CD14-positive monocyte (primary cell): ENCODE measurements around the gene AEBP2. TPM values are rescaled to one million over a fixed set of nuclear protein-coding genes. Genes with fewer than 3 reads are reported as not detected.
"Not testable (repeated sequence)": the region's sequence is repeated elsewhere in the genome, so short reads cannot be mapped to it uniquely, and the experiment has no call there.

Experiments used
- DNase-seq, 3 donors: peaks; one replicate each; pipeline ENCODE4 v3.0.0-alpha.2; 2011 to 2022
- H2AFZ ChIP-seq: 2 replicates; pipeline ENCODE4 v1.6.0; 2012; ENCODE audit warnings: mild to moderate bottlenecking, low read depth, low read length, inconsistent platforms; ENCODE audit not compliant: insufficient read depth, poor library complexity, severe bottlenecking
- H3K27ac ChIP-seq, 2 donors: 1 replicate in 1 of 2; 2 replicates in 1 of 2; pipeline ENCODE4 v1.5.1; 2012 to 2013; ENCODE audit warnings: low read length in 2 of 2, control low read depth in 1 of 2, inconsistent platforms in 1 of 2, low read depth in 1 of 2, mild to moderate bottlenecking in 1 of 2
- H3K27me3 ChIP-seq, 2 donors: one replicate each; pipeline versions ENCODE4 v1.6.0 to v1.6.1; 2011 to 2013; ENCODE audit warnings: low read length in 2 of 2; ENCODE audit not compliant: control insufficient read depth in 2 of 2, insufficient read depth in 2 of 2
- H3K36me3 ChIP-seq, 2 donors: replicated peaks in 1 of 2; 1 replicate in 1 of 2; 2 replicates in 1 of 2; pipeline versions ENCODE4 v1.5.1 to v1.6.1; 2012 to 2013; ENCODE audit warnings: low read length in 2 of 2, control low read depth in 1 of 2, inconsistent platforms in 1 of 2, mild to moderate bottlenecking in 1 of 2; ENCODE audit not compliant: insufficient read depth in 2 of 2, control insufficient read depth in 1 of 2
- H3K4me1 ChIP-seq, 2 donors: 1 replicate in 1 of 2; 2 replicates in 1 of 2; pipeline versions ENCODE4 v1.5.1 to v1.6.1; 2012 to 2013; ENCODE audit warnings: low read length in 2 of 2, control low read depth in 1 of 2, inconsistent platforms in 1 of 2, mild to moderate bottlenecking in 1 of 2, moderate library complexity in 1 of 2; ENCODE audit not compliant: insufficient read depth in 2 of 2, control insufficient read depth in 1 of 2
- H3K4me2 ChIP-seq: replicated peaks from 2 replicates; pipeline ENCODE3; 2012; ENCODE audit warnings: low read length, moderate library complexity, mild to moderate bottlenecking; ENCODE audit not compliant: poor library complexity, severe bottlenecking; ENCODE audit errors: extremely low read depth
- H3K4me3 ChIP-seq, 3 experiments: fragments of 200-600 bp in 1 of 3; sonication (generic) in 1 of 3; replicated peaks in 1 of 3; 1 replicate in 2 of 3; 2 replicates in 1 of 3; pipeline ENCODE4 v1.5.1; 2011 to 2013; ENCODE audit warnings: low read length in 3 of 3, mild to moderate bottlenecking in 3 of 3, control low read depth in 2 of 3, low read depth in 2 of 3, inconsistent platforms in 1 of 3, moderate library complexity in 1 of 3
- H3K79me2 ChIP-seq: 2 replicates; pipeline ENCODE4 v1.6.0; 2012; ENCODE audit warnings: mild to moderate bottlenecking, control low read depth, inconsistent platforms, low read length, moderate library complexity; ENCODE audit not compliant: insufficient read depth
- H3K9ac ChIP-seq: 2 replicates; pipeline ENCODE4 v1.6.0; 2017; ENCODE audit warnings: low read length, mild to moderate bottlenecking; ENCODE audit not compliant: insufficient read depth, poor library complexity, severe bottlenecking
- H3K9me3 ChIP-seq, 2 donors: replicated peaks in 1 of 2; 1 replicate in 1 of 2; 2 replicates in 1 of 2; pipeline versions ENCODE4 v1.5.1 to v1.6.1; 2012 to 2013; ENCODE audit warnings: low read length in 2 of 2, control low read depth in 1 of 2; ENCODE audit not compliant: control insufficient read depth in 1 of 2, insufficient read depth in 1 of 2
- H4K20me1 ChIP-seq: 2 replicates; pipeline ENCODE4 v1.6.0; 2012; ENCODE audit warnings: mild to moderate bottlenecking, low read length, control low read depth, moderate library complexity; ENCODE audit not compliant: insufficient read depth
- H3K27ac Mint-ChIP-seq, 7 donors: one replicate each; pipeline ENCODE4 v1.8.0; 2020; ENCODE audit warnings: mild to moderate bottlenecking in 7 of 7, mixed read lengths in 7 of 7, moderate library complexity in 6 of 7, inconsistent platforms in 2 of 7
- H3K27me3 Mint-ChIP-seq, 3 donors: one replicate each; pipeline ENCODE4 v1.8.0; 2021 to 2022; ENCODE audit warnings: low read depth in 3 of 3, mild to moderate bottlenecking in 3 of 3, mixed read lengths in 3 of 3, moderate library complexity in 3 of 3, inconsistent platforms in 1 of 3
- H3K36me3 Mint-ChIP-seq, 2 donors: one replicate each; pipeline ENCODE4 v1.8.0; 2020; ENCODE audit warnings: mixed read lengths in 2 of 2, inconsistent platforms in 1 of 2, mild to moderate bottlenecking in 1 of 2
- H3K4me1 Mint-ChIP-seq: one replicate; pipeline ENCODE4 v1.8.0; 2020; ENCODE audit warnings: mild to moderate bottlenecking, mixed read lengths
- H3K4me3 Mint-ChIP-seq, 2 donors: one replicate each; pipeline ENCODE4 v1.8.0; 2020; ENCODE audit warnings: mild to moderate bottlenecking in 2 of 2, mixed read lengths in 2 of 2, moderate library complexity in 1 of 2
- H3K9me3 Mint-ChIP-seq, 7 donors: one replicate each; pipeline ENCODE4 v1.8.0; 2020 to 2022; ENCODE audit warnings: mixed read lengths in 7 of 7, mild to moderate bottlenecking in 6 of 7, moderate library complexity in 6 of 7, inconsistent platforms in 2 of 7
- CTCF ChIP-seq: fragments of 200-600 bp; IDR thresholded peaks from one replicate; pipeline ENCODE4 v1.8.0; 2022; ENCODE audit warnings: antibody characterized with exemption, mild to moderate bottlenecking
- WGBS: methylation state at CpG from one replicate; pipeline ENCODE4 v1.1.5; 2013; ENCODE audit warnings: missing lambda C conversion rate; ENCODE audit not compliant: insufficient coverage; 5-methylcytosine and 5-hydroxymethylcytosine counted together
- intact Hi-C, 2 donors: fragments of 100-400 bp; cut with micrococcal nuclease; formaldehyde crosslinking; loops; one replicate each; pipeline versions ENCODE4 v1.15.0 to v1.15.1; 2023
- polyA plus RNA-seq, 3 donors: library from polyadenylated mRNA; depleted of rRNA in 1 of 3; unstranded in 2 of 3; stranded (reverse) in 1 of 3; fragments of 300-500 nt in 2 of 3; fragments of >200 nt in 1 of 3; fragmentation: Illumina TruSeq in 2 of 3; gene quantifications; 1 replicate in 2 of 3; 2 replicates in 1 of 3; pipeline ENCODE4 v1.2.3, GENCODE V29; 2012 to 2021

The AEBP2 gene
- polyA plus RNA-seq, 3 donors: 3.0 to 8.0 (median 4.4) TPM

- H3K4me3 ChIP-seq, H3K4me1 ChIP-seq, H3K27me3 Mint-ChIP-seq, H3K36me3 Mint-ChIP-seq, H3K4me3 Mint-ChIP-seq, intact Hi-C loops, H3K27ac Mint-ChIP-seq, DNase-seq, H2AFZ ChIP-seq, H3K9ac ChIP-seq, H3K9me3 ChIP-seq, H3K27me3 ChIP-seq, H4K20me1 ChIP-seq, H3K79me2 ChIP-seq, H3K4me1 Mint-ChIP-seq, H3K27ac ChIP-seq, H3K4me2 ChIP-seq, H3K36me3 ChIP-seq: not testable (repeated sequence)
- H3K9me3 Mint-ChIP-seq: peaks cover 3 to 15% (median 9%) of the 10 kb centered on the region in 7 donors
- 97% methylated on average over 6 of the region's 8 CpGs for WGBS
Measured at GRCh38 chr12:19392644-19393043, 46.6 kb upstream of the AEBP2 start.

GRCh38 chr12:19394385-19394784, 44.9 kb upstream of the AEBP2 start:
- Histone ChIP-seq H3K4me3 (no peak overlapping the region), H3K9ac (no peak overlapping the region), H3K79me2 (no peaks in the 10 kb centered on the region), H3K4me2 (no peak overlapping the region), H2AFZ (no peak overlapping the region), H3K27me3 (no peaks in the 10 kb centered on the region), H4K20me1 (no peaks in the 10 kb centered on the region), H3K27ac (no peak overlapping the region), H3K4me1 (no peaks in the 10 kb centered on the region), H3K36me3 (no peaks in the 10 kb centered on the region), H3K9me3 (peaks cover 0 to 3% of the 10 kb centered on the region in 2 donors)
- no peak for TF ChIP-seq CTCF
- Mint-ChIP-seq H3K4me1 (no peaks in the 10 kb centered on the region), H3K36me3 (no peaks in the 10 kb centered on the region), H3K9me3 (peaks cover 2 to 13% (median 8%) of the 10 kb centered on the region in 7 donors), H3K27me3 (no peaks in the 10 kb centered on the region), H3K27ac (no peak overlapping the region), H3K4me3 (no peak overlapping the region)
- no peak for DNase-seq
- WGBS: no CpG with 5 or more reads among the region's 2 CpGs
- intact Hi-C loops: no loop called here
